ENCODE results near the gene UGT1A10.
"Not testable (repeated sequence)": the region's sequence is repeated elsewhere in the genome, so short reads cannot be mapped to it uniquely, and the experiment has no call there.

Gene UGT1A10

GRCh38 chr2:233602076-233602475 lies 34.2 kb upstream of the UGT1A10 start:
- no peak overlapping the region for H3K4me3 ChIP-seq (ENCODE audit: low read depth, low read length)
- DNase-seq (ENCODE audit: low read depth), result no peak
- no peak for TF ChIP-seq POLR2A (IDR thresholded peaks at IDR 0.05; ENCODE audit: extremely low read depth, insufficient read length)
- no peak for TF ChIP-seq MAX (IDR thresholded peaks at IDR 0.05; ENCODE audit: low read depth, low read length)
- no peak for TF ChIP-seq MYC (IDR thresholded peaks at IDR 0.05; ENCODE audit: low read depth, low read length)
- no peak for TF ChIP-seq CTCF (IDR thresholded peaks at IDR 0.05; ENCODE audit: low read depth, low read length)

- H3K4me3 ChIP-seq (ENCODE audit: low read depth, low read length), result no peak overlapping the region
- TF ChIP-seq MYC (IDR thresholded peaks at IDR 0.05; ENCODE audit: low read depth, low read length), result no peak
- TF ChIP-seq CTCF (IDR thresholded peaks at IDR 0.05; ENCODE audit: low read depth, low read length), result no peak
- no peak for TF ChIP-seq MAX (IDR thresholded peaks at IDR 0.05; ENCODE audit: low read depth, low read length)
- no peak for TF ChIP-seq POLR2A (IDR thresholded peaks at IDR 0.05; ENCODE audit: extremely low read depth, insufficient read length)
Measured at GRCh38 chr2:233603520-233603919, 32.7 kb upstream of the UGT1A10 start.

GRCh38 chr2:233604826-233605225 lies 31.4 kb upstream of the UGT1A10 start:
- H3K4me3 ChIP-seq (ENCODE audit: low read depth, low read length), result no peak overlapping the region
- TF ChIP-seq MAX (IDR thresholded peaks at IDR 0.05; ENCODE audit: low read depth, low read length) (no peak), CTCF (IDR thresholded peaks at IDR 0.05; ENCODE audit: low read depth, low read length) (no peak), MYC (IDR thresholded peaks at IDR 0.05; ENCODE audit: low read depth, low read length) (no peak), POLR2A (IDR thresholded peaks at IDR 0.05; ENCODE audit: extremely low read depth, insufficient read length) (no peak)
- no peak for DNase-seq (ENCODE audit: low read depth)

More at GRCh38 chr2:233603520-233603919, 32.7 kb upstream of the UGT1A10 start:
- no peak for DNase-seq (ENCODE audit: low read depth)

GRCh38 chr2:233605680-233606079 lies 30.6 kb upstream of the UGT1A10 start:
- DNase-seq (ENCODE audit: low read depth), result no peak
- TF ChIP-seq MAX (IDR thresholded peaks at IDR 0.05; ENCODE audit: low read depth, low read length), result no peak
- no peak for TF ChIP-seq MYC (IDR thresholded peaks at IDR 0.05; ENCODE audit: low read depth, low read length)
- TF ChIP-seq POLR2A (IDR thresholded peaks at IDR 0.05; ENCODE audit: extremely low read depth, insufficient read length), result no peak
- TF ChIP-seq CTCF (IDR thresholded peaks at IDR 0.05; ENCODE audit: low read depth, low read length), result no peak
- H3K4me3 ChIP-seq (ENCODE audit: low read depth, low read length), result no peak overlapping the region

- DNase-seq (ENCODE audit: low read depth), result no peak
- no peak overlapping the region for H3K4me3 ChIP-seq (ENCODE audit: low read depth, low read length)
- TF ChIP-seq MAX (IDR thresholded peaks at IDR 0.05; ENCODE audit: low read depth, low read length) (no peak), CTCF (IDR thresholded peaks at IDR 0.05; ENCODE audit: low read depth, low read length) (no peak), POLR2A (IDR thresholded peaks at IDR 0.05; ENCODE audit: extremely low read depth, insufficient read length) (no peak), MYC (IDR thresholded peaks at IDR 0.05; ENCODE audit: low read depth, low read length) (no peak)
Measured at GRCh38 chr2:233611284-233611683, 25.0 kb upstream of the UGT1A10 start.

GRCh38 chr2:233617476-233617875 lies 18.8 kb upstream of the UGT1A10 start, which contains the start of gene UGT1A8:
UGT1A8 (plus strand) TSS chr2:233617633; CDS start chr2:233617708, 75 bp downstream.
- not testable (repeated sequence) for DNase-seq (ENCODE audit: low read depth); H3K4me3 ChIP-seq (ENCODE audit: low read depth, low read length)
